ENCODE measurements around the gene PARD6B. TPM values are rescaled to one million over a fixed set of nuclear protein-coding genes. Genes with fewer than 3 reads are reported as not detected.

The PARD6B gene
- total and polyA plus RNA-seq, 2 donors (not counting 1 experiment from before 2014, with no cell fraction given): 0.91 to 6.0 TPM

DNA sequence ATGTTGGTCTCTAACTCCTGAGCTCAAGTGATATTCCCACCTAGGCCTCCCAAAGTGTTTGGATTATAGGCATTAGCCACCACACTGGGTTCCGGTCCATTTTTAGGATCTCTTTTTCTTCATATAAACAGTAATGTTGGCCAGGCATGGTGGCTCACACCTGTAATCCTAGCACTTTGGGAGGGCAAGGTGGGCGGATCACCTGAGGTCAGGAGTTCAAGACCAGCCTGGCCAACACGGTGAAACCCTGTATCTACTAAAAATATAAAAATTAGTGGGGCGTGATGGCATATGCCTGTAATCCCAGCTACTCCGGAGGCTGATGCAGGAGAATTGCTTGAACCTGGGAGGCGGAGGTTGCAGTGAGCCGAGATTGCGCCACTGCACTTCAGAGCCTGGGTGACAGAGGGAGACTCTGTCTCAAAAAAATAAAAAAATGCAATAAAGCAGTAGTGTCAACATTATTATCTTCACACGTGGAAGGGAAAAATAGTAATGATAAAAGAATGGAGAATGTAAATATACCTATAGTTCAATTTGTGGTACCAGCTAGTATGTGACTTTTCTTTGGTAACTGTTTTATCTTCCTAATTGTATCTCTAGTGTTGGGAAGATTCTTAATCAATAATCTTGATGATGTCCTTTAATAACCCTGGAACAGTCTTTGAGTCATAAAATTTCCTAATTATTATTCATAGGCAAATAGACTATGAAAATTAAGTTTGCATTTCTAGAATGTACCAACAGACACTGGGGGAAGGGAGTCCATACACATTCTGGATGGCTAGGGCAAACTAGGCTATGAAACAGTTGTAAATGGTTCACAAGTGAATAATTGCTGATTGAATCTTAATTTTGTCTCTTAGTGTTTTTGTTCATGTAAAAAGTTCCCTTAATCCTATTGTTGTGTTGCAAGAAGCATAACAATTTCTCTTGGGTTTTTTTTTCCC lies 3.6 kb downstream of the PARD6B start:
- Histone ChIP-seq H3K36me3 (replicated peaks in 1 of 2; ENCODE audit: control extremely low read depth in 1 of 2, control insufficient read depth in 1 of 2, extremely low read depth in 1 of 2, insufficient read depth in 2 of 2, low read length in 1 of 2) (peaks cover 2 to 3% of the 10 kb centered on the region in 2 experiments), H3K9me3 (ENCODE audit: control extremely low read depth in 1 of 3, control insufficient read depth in 2 of 3, insufficient read depth in 1 of 3, low read length in 2 of 3) (no peaks in the 10 kb centered on the region), H4K20me1 (ENCODE audit: control insufficient read depth, insufficient read depth, low read length, poor library complexity, severe bottlenecking) (no peaks in the 10 kb centered on the region), H3K9ac (ENCODE audit: low read length) (no peak overlapping the region), H3K4me1 (ENCODE audit: control insufficient read depth in 2 of 2, insufficient read depth in 2 of 2, low read length in 2 of 2) (peaks cover 15% of the 10 kb centered on the region in 2 donors), H3K4me3 (ENCODE audit: control extremely low read depth in 1 of 5, extremely low read depth in 1 of 5, insufficient read depth in 1 of 5, low read depth in 2 of 5, low read length in 4 of 5) (no peak overlapping the region), H3K27me3 (replicated peaks in 1 of 4; ENCODE audit: control extremely low read depth in 1 of 4, control insufficient read depth in 3 of 4, insufficient read depth in 4 of 4, low read length in 3 of 4) (no peaks in the 10 kb centered on the region), H3K27ac (ENCODE audit: low read length in 2 of 2) (no peak overlapping the region), H2AFZ (ENCODE audit: insufficient read depth, low read depth, low read length, poor library complexity, severe bottlenecking) (no peak overlapping the region), H3K4me2 (replicated peaks; ENCODE audit: low read depth, low read length, poor library complexity, severe bottlenecking) (no peak overlapping the region), H3K79me2 (ENCODE audit: control insufficient read depth, insufficient read depth, low read length) (peaks cover 42% of the 10 kb centered on the region)
- ATAC-seq (ENCODE audit: low read depth) (no peak), DNase-seq (no peak)
- Mint-ChIP-seq H3K4me3 (no peak overlapping the region), H3K27ac (no peak overlapping the region), H3K4me1 (peaks cover 21% of the 10 kb centered on the region), H3K9me3 (ENCODE audit: insufficient read depth) (no peaks in the 10 kb centered on the region), H3K27me3 (no peaks in the 10 kb centered on the region)
- TF ChIP-seq, protein P1, sequence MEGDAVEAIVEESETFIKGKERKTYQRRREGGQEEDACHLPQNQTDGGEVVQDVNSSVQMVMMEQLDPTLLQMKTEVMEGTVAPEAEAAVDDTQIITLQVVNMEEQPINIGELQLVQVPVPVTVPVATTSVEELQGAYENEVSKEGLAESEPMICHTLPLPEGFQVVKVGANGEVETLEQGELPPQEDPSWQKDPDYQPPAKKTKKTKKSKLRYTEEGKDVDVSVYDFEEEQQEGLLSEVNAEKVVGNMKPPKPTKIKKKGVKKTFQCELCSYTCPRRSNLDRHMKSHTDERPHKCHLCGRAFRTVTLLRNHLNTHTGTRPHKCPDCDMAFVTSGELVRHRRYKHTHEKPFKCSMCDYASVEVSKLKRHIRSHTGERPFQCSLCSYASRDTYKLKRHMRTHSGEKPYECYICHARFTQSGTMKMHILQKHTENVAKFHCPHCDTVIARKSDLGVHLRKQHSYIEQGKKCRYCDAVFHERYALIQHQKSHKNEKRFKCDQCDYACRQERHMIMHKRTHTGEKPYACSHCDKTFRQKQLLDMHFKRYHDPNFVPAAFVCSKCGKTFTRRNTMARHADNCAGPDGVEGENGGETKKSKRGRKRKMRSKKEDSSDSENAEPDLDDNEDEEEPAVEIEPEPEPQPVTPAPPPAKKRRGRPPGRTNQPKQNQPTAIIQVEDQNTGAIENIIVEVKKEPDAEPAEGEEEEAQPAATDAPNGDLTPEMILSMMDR (IDR thresholded peaks at IDR 0.05): no peak
- no peak for TF ChIP-seq EZH2 (IDR thresholded peaks at IDR 0.05; ENCODE audit: borderline replicate concordance, insufficient read depth, low read depth, low read length, poor library complexity, severe bottlenecking)
- intact Hi-C loops (cut with micrococcal nuclease): loop anchor here (5.0 to 10.0 kb wide), 4 partner anchors 260 to 1457 kb away; partner anchors contain the start of genes NFATC2, RNF114 and ZFP64
- ChIA-PET CTCF (interaction anchor here (0.8 to 4.8 kb wide), 2 partner anchors 15 to 565 kb away, joined by 3 to 23 read pairs; no protein-coding TSS in a partner anchor), POLR2A (no interaction called here)
- WGBS (ENCODE audit: insufficient coverage): 100% methylated on average over 2 of the region's 9 CpGs

DNA sequence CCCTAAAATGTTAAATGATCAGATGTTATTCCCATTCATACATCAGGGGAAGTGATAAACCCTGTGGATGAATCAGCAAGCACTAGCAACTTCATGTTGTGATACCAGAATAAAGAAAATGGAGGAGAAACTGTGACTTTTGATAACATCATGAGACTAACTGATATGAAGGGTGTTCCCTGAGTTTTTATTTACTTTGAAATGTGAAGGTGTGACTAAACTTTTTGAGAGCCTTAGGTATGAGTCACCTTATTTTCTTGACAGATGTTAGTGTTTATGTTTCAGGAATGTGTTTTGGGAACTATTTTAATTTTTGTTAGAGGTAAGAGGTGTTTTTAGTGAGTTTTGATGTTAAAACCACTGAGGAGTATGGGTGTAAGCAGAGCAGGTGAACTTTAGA lies 4.4 kb downstream of the PARD6B start:
- H3K4me2 ChIP-seq (replicated peaks; ENCODE audit: low read depth, low read length, poor library complexity, severe bottlenecking): no peak overlapping the region
- Mint-ChIP-seq H3K4me1 (peaks cover 17% of the 10 kb centered on the region), H3K27ac (no peak overlapping the region), H3K27me3 (no peaks in the 10 kb centered on the region), H3K4me3 (no peak overlapping the region), H3K9me3 (ENCODE audit: insufficient read depth) (no peaks in the 10 kb centered on the region)
- no peaks in the 10 kb centered on the region for H4K20me1 ChIP-seq (ENCODE audit: control insufficient read depth, insufficient read depth, low read length, poor library complexity, severe bottlenecking)
- CTCF ChIA-PET: interaction anchor here (4.8 kb wide), 1 partner anchor 14 kb away, joined by 23 read pairs; no protein-coding TSS in a partner anchor
- DNase-seq (no peak), ATAC-seq (ENCODE audit: low read depth) (no peak)
- no peak overlapping the region for H3K9ac ChIP-seq (ENCODE audit: low read length)
- peaks cover 9% of the 10 kb centered on the region in 2 donors for H3K4me1 ChIP-seq (ENCODE audit: control insufficient read depth in 2 of 2, insufficient read depth in 2 of 2, low read length in 2 of 2)
- POLR2A ChIA-PET: no interaction called here
- H3K36me3 ChIP-seq (replicated peaks in 1 of 2; ENCODE audit: control extremely low read depth in 1 of 2, control insufficient read depth in 1 of 2, extremely low read depth in 1 of 2, insufficient read depth in 2 of 2, low read length in 1 of 2): peaks cover 2 to 3% of the 10 kb centered on the region in 2 experiments
- no peaks in the 10 kb centered on the region for H3K27me3 ChIP-seq (replicated peaks in 1 of 4; ENCODE audit: control extremely low read depth in 1 of 4, control insufficient read depth in 3 of 4, insufficient read depth in 4 of 4, low read length in 3 of 4)
- H3K4me3 ChIP-seq (ENCODE audit: control extremely low read depth in 1 of 5, extremely low read depth in 1 of 5, insufficient read depth in 1 of 5, low read depth in 2 of 5, low read length in 4 of 5): no peak overlapping the region
- no peak overlapping the region for H3K27ac ChIP-seq (ENCODE audit: low read length in 2 of 2)
- peaks cover 42% of the 10 kb centered on the region for H3K79me2 ChIP-seq (ENCODE audit: control insufficient read depth, insufficient read depth, low read length)
- intact Hi-C loops (cut with micrococcal nuclease): loop anchor here (10.0 kb wide), 2 partner anchors 261 to 809 kb away; partner anchors contain the start of gene NFATC2
- H2AFZ ChIP-seq (ENCODE audit: insufficient read depth, low read depth, low read length, poor library complexity, severe bottlenecking): no peak overlapping the region
- no peak for TF ChIP-seq EZH2 (IDR thresholded peaks at IDR 0.05; ENCODE audit: borderline replicate concordance, insufficient read depth, low read depth, low read length, poor library complexity, severe bottlenecking)
- TF ChIP-seq, protein P1 (IDR thresholded peaks at IDR 0.05): no peak
- no peaks in the 10 kb centered on the region for H3K9me3 ChIP-seq (ENCODE audit: control extremely low read depth in 1 of 3, control insufficient read depth in 2 of 3, insufficient read depth in 1 of 3, low read length in 2 of 3)
